HG03342 (cell line): ENCODE results near the gene MCM3AP.
"Not testable (repeated sequence)": the region's sequence is repeated elsewhere in the genome, so short reads cannot be mapped to it uniquely, and the experiment has no call there.

Experiments
- ATAC-seq: cut with Tn5 transposase; IDR thresholded peaks from one replicate; pipeline ENCODE4 v1.9.1; 2021; ENCODE audit warnings: mild to moderate bottlenecking, moderate library complexity; ENCODE audit not compliant: unreplicated experiment

Gene MCM3AP

GRCh38 chr21:46245213-46245915 is 40.0 kb downstream of the MCM3AP start:
- no peak for ATAC-seq

DNA sequence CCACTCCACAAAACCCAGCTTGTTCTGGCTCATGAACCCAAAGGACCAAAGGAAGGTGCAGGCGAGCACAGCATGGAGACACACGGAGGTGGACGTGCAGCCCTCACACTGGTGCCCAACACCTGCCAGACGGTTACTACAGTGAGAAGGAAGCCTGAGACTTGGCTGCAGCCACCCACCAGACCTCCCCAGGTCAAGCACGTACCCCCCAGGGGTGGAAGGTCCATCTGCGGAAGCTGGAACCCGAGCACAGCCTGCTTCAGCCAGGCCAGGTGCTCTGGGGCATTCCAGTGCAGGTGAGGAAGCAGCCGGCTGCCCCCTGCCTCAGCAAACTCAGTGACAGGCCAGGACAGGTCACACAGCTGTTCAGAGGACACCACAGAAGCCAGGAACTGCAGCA is 40.8 kb downstream of the MCM3AP start:
- no peak for ATAC-seq

DNA sequence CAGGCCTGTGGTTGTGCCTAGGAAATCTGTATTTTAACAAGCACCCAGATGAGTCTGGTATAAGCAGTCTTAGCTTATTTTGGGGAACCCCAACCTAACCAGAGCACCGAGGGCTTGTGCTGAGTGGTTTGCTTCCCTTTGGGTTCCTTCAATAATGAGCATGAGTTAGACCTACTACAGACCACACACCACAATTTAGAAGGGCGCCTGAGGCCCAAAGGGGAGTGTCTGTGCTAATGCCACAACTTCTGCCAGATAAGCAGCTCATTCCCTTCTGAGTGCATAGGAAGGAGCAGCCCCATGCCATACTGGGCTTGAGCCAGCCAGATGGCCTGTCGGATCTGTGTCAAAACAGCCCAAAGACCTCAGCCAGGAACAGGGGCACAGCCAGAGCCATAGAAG is 41.5 kb downstream of the MCM3AP start:
- no peak for ATAC-seq

DNA sequence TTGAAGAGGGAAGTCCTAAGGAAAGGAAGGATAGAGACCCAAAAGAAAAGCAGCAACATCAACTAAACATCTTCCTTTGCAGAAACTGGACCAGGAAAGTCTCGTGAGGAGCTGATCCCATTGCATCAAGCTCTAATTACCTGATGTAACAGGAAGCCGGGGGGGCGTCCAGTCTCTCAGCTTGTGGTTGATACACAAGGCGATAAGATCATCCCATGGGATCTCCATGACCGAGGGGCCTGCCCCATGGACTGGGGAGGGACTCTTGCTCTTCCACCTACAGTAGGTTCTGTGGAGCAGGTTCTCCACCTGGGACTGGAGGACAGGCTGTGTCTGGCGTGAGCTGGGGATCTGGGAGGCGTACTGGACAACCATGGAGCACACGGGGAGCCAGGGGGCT is 42.1 kb downstream of the MCM3AP start:
- ATAC-seq = no peak

DNA sequence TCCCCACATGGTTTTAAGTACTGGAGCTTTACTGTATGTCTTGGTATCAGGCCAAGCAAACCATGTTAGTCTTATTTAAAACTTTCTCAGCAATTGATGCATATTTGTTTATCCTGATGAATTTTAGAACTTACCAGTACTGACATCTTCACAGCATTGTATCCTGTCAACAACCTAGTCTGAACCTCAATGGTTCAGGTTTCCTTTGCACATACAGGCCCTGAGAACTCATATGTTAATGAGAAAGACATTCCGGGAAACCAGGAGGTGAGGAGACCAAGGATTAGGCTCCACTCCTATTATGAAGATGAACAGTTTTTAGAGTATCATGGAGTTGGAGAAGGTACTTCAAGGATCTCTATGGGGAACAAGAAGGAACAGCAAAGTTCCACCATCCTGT is 43.8 kb downstream of the MCM3AP start:
- not testable (repeated sequence) for ATAC-seq

- ATAC-seq = no peak
Observed at GRCh38 chr21:46239817-46240325, 45.5 kb downstream of the MCM3AP start.

GRCh38 chr21:46237474-46237873 is 47.9 kb downstream of the MCM3AP start:
- ATAC-seq = no peak

DNA sequence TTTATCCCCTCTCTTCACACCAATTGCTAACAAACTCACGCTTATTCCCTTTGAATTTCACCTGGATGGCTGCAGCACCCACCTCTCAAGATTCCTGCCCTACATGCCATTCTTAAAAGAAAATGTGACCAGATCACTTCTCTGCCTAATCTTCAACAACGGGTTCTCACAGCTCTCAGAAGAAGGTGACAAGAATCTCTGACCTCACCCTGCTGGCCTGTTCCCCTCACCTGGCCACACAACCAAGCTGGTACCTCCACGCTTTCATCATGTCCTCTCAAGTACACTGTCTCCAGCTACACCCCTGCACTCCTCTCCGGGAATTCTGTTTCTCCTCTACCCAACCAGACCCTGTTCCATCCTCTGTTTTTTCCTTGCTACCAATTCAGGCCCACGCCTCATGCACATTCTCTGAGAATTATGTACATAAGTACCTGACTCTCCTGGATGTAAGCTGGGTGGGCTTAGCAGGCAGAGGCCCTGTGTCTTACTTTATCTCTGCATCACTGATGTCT is 50.9 kb downstream of the MCM3AP start:
- ATAC-seq = no peak

GRCh38 chr21:46229923-46230260 is 55.5 kb downstream of the MCM3AP start:
- no peak for ATAC-seq

- ATAC-seq = peak; percentile 28
Observed at GRCh38 chr21:46229133-46229922, 56.1 kb downstream of the MCM3AP start.

DNA sequence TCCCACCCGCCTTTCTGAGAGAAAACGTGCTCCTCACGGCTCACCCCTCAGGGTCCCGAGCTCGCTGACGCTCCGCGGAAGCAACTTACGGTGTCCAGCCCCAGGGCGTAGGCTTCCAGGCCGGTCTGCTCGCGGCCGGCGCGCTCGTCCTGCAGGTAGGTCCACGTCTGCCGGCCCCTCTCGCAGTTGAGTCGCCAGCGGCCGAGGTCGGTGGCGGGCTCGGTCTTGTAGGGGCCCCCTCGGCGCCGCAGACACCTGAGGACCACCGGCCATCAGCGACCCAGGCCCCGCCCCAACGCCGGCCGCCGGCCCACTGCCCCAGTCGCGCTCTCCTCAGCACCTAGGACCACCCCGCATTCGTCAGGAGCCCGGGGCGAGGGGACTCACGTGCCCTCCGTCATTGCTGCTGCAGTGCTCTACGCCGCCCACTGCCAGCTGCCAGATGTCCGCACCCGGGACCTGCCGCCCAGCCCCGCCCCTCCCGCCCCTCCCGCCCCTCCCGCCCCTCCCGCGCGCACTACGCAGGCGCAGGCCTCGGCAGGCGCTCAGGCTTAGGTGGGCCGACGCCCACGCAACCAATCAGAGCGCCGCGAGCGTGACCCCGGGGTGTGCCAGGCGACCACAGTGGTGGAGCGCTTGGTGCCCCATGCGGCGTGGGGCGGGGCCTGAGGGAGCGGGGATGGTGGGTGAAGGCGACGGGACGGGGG is 56.9 kb downstream of the MCM3AP start, which contains the start of gene LSS:
Gene LSS (minus strand): TSS at position 430 of the 707 bp plus-strand sequence. CDS start 29 bp downstream, at position 401.
- peak; percentile 83 for ATAC-seq

DNA sequence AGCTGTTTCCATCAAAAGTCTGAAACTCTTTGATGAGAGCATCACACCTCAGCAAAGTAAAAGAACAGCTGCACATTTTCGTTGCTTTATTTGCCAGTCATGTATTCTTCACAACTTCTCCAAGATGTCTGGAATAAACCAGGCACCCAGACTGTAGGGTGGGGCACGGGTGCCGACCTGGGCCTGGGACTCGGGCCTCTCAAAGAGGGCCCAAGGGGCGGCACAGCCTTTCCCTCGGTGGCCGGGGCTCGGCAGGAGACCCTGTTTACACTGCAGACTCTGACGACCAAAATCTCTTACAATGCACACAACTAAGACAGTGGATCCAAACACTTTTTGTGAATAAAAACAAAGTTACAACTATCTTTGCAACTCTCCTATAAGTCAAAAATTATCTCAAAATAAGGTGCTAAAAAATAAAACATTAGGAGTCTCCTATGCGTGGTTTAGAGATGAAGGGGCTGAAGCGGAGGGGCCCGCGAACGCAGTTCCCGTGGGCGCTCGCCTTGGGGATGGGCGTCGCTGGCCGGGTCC is 57.5 kb downstream of the MCM3AP start:
- ATAC-seq = no peak

DNA sequence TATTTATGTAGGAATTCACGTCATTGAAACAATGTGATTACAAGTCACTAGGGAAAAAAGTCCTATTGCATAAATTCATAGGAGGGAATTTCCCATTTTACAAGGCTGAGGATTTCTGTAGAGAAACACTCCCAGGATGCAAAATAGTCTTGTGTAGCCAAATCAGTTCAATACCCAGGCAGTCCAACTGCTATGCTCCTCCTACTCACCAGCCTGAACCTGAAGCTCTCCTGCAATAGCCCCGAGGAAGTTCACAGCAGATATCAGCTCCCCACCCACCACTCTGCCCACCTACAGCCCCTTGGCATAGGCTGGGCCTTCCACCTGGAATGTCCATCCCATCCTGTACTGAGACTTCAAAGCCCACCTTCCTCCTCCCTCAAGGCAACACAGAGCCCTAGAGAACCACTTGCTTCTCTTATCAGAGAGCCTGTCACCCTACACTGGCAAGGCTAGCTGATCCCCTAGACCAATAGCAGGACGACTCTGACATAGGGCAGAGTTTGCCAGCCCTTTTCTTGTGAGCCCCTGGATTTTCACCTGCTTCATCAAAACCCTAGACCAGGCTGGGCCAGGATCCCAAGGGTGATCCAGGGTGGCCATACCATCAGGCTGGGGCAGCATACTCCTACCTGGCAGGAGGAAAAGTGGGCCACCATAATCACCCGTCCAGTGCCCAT is 58.4 kb downstream of the MCM3AP start:
- no peak for ATAC-seq

- ATAC-seq = no peak
Observed at GRCh38 chr21:46226146-46226545, 59.3 kb downstream of the MCM3AP start.

DNA sequence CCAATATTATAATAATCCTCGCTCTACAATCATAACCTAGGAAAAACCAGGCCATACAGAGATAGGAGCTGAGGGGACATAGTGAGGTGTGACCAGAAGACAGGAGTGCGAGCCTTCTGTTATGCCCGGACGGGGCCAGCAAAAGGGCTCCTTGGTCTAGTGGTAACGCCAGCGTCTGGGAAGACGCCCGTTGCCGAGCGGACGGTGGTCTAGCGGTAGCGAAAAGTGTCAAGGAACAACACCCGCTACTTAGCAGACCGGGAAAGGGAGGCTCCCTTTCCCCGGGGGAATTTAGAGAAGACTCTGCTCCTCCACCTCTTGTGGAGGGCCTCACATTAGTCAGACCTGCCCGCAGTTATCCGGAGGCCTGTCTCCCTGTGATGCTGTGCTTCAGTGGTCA is 61.8 kb downstream of the MCM3AP start:
- ATAC-seq = not testable (repeated sequence)

DNA sequence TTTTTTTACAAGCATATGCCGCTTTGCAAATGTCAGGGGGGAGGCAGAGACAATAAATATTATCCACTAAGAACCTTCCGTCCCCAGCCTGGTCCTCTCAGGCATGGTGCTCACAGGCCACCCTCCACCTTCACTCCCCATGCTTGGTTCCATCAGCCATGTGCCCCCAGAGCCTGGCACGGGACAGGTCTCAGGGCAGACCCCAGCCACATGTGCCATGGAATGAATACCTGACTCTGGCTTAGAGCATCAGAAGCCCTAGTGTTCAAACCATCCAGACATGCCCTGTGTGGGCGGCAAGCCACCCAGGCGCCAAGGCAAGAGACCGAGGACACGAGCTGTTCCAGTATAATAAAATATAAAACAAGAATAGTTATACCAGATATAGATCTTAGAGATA is 62.2 kb downstream of the MCM3AP start:
- ATAC-seq = no peak

- no peak for ATAC-seq
Observed at GRCh38 chr21:46222436-46223116, 62.8 kb downstream of the MCM3AP start.

- ATAC-seq = no peak
Observed at GRCh38 chr21:46221664-46222435, 63.6 kb downstream of the MCM3AP start.

DNA sequence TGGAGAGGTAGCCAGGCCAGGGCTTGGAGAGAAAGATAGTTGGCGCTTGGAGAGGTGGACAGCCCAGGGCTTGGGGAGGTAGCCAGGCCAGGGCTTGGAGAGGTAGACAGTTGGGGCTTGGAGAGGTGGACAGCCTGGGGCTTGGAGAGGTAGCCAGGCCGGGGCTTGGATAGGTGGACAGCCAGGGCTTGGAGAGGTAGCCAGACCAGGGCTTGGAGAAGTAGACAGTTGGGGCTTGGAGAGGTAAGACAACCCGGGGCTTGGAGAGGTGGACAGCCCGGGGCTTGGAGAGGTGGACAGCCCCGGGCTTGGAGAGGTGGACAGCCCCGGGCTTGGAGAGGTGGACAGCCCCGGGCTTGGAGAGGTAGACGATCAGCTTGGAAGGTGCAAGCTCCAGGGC is 64.6 kb downstream of the MCM3AP start:
- no peak for ATAC-seq
